Stimulated activated naive CD4-positive, alpha-beta T cell (primary cell): ENCODE results near the gene NPAS3.

Source experiments
- DNase-seq, 6 experiments: peaks; one replicate each; lab custom pipeline; 2025; lab: John Stamatoyannopoulos, UW

The NPAS3 gene

DNA sequence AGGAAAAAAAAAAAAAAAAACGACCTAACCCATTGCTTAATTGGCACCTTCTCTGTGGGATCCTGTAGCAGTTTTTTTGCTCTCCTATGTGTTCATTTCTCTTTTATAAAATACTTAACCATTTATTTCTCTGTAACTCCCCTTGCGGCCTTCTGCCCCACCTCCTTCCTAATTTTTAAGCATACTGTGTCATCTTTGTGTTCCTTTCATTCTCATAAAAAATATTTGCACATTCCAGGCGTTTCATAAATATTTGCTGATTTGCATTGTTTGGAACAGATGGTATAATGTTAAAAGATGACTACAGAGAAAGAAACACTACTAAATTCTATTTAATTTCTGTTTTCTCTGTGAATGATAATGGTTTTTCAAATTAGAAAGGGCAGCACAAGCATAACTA, 77.9 kb downstream of the NPAS3 start:
- DNase-seq: no peak

DNA sequence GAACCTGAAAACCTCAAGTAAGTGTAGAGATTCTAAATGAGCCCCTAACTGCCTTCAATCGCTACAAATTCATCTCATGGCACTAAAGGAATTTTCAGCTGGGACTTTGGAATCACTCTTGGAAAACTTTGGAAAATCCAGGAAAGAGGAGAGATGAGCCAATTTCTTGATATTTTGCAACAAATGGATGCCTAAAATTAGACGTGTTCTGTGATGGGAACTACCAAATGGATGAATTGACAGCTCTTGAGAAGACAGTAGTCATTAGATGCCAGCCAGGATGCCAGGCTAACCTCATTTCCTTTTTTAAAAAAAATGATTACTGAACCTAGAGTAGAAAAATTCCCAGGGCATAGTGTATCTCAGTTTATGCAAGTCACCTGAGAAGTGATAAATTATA, 78.3 kb downstream of the NPAS3 start:
- DNase-seq: no peak

DNA sequence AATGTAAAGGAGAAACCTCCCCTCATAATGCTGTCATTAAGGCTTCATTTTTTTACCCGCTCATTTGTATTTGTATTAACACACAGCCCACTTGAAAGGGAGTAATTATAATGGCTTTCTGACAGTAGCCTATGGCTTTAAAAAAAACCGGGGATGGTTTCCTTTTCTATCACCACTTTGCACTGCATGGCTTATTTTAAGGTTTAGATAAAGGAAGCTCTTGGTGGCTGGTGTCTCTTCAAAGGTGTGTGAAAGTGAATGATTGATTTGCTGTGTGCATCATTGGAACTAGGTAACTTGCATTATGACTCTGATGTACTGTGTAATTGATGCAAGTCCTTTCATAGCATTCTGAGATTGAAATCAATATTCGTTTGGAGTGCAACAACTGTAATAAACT, 80.7 kb downstream of the NPAS3 start:
- DNase-seq: no peak

DNA sequence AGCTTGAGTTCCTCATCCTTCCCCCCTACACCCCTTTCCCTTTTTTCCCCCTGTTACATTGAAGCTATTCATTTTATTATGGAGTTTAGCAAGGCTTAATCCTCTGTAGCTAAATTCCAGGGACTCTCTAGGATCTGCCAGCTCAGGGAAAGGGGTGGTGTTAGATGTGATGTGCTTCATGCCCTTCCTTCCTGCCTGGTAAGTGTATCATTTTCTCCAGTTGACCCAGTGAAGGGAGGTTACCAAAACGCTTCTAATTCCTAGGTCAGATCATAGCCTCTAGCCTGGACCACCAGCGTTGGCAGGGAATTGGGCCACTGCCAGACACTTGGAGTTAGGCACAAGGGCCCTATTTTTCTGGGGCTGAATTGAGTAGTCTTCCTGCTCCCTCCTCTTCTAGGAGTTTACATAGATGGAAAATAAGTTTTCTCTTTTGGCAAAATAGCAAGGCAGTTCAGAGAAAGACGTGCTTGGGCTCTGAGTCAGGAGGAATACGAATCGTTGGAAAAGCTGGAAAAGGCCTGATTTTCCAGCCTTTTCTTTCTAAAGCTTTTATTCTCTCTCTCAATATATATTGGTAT, 88.3 kb downstream of the NPAS3 start:
- DNase-seq: no peak

DNA sequence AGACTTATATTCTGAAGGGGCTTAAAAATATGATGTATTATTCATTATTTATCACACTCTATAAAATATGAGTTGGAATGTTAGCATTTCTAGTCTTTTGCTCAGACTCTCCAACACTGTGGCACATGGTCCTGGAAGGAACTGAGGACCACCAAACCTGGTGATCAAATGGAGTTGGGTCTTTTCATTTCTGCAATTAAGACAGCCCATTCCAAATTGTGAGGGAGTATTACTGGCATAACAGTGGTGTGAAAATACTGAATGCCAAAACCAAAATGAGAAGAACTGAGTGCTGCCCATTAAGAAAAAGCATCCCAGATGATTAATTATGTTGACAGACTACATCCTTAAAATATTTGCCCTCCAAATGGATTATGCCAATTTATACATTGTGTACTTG, 90.8 kb downstream of the NPAS3 start:
- no peak for DNase-seq

DNA sequence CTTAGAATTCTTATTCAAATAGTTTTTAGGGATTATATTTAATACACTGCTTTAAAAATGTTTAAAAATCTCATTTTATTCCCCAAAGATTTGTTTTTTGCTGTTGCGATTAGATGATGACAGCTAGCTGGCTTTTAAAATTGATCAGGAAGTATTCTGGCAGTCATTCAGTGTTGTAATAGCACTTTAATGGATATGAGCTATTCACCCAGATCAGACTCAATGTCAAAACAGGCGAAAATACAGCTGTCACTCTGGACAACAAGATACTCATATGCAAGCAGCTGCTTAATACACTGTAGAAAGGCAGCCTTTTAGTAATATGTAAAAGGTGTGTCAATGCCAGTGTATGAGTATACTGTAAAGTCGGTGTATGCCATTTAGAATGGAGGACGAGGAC, 91.7 kb downstream of the NPAS3 start:
- DNase-seq: no peak

DNA sequence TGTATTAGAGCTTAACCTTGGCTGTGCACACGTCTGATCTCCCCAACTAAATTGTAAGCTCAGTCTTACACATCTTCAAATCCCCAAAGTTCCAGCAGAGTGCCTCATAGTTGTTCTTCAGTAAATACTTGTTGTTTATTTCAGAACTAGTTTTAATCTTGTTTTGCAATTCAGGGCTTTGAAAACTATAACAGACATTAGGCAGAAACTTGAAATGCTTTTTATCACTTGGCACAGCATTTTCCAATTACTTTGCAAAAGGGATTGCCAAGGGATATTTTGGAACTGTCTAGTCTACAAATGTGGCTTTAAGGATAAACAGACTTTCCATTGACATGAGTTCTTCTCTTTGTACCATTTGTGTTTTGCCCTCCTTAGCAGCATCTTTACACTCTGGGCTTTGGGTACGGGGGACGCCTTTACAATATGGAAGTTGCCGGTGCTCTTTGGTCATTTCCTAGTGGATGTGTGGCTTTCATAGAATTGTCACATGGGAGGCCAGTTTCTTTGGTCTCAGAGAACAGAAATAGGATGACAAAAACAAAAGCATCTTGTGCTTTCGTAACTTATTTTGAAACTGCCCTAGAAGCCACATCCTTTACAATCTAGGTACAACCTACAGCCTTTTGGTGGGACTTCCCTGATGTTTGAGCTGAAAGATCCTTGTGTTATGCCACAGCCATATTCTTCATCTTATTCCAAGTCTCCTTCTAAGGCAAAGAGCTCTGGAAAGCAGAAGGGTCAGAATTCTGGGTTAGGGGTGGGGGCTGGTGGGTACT, 96.9 kb downstream of the NPAS3 start:
- no peak for DNase-seq

DNA sequence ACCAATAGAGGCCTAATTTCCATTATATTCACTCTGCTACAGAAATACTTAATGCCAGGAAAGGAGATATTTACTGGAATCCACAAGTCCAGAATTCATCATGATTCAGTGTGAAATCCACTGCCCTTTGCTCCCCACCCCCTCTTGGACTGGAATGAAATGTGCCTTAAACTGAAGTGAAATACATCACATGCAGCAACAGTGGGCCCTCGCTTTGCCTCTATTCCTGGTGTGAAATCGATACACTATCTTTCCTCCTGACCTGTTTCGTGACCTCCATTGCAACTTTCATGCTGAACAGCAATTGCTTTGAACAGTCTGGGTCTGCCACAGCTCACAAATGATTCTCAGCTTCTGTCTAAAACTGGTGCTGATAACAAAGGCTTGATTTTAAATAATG, 100.6 kb downstream of the NPAS3 start:
- DNase-seq: no peak

DNA sequence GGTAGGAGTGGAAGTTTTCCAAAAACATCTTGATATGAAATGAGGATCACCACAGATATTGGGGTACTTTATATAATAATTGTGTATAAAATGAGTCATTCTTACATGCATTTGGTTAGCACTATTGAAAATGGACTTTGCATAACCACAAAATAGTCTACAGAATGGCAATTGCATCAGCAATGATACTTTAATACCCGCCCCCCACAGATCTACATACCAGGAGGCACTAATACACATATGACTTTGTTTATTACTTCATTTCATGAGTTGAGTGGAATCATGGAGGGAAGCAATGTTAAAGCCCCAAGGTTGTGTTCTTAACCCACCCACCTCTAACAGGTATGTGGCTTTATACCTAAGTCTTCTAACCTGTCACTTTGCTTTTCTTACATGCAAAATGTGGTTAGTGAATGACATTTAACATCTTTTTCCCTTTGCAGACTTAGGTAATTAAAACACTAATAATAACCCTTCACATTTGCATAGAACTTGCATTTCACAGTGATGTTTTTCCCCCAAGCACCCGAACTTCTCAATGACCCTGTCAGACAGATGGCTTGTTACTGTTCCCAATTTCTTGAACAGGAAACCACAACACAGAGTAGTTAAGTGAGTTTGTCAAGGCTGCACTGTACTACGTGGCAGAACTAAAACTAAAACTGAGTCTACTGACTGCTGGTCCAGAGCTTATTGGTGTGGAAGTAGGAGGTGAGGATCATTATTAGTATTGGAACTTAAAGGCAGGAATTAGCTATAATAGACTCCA, 101.9 kb downstream of the NPAS3 start:
- DNase-seq: no peak

DNA sequence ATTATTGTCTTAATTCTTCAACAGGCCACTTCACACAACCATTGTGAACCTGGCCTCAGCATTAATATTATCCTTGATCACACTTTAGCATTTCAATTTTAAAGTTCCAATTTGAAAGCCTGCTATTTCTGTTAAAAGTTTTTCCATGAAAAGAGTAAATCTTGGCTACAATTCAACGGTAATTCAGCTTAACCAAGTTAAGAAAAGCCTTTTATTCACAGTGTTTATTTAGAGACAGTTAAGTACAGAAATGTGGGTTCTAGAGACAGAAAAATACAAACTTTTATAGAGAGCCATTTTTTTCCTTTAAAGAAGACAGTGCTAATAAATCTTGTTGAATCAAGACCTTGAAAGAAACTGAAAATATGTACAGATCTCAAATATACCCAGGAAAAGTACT, 103.9 kb downstream of the NPAS3 start:
- no peak for DNase-seq

DNA sequence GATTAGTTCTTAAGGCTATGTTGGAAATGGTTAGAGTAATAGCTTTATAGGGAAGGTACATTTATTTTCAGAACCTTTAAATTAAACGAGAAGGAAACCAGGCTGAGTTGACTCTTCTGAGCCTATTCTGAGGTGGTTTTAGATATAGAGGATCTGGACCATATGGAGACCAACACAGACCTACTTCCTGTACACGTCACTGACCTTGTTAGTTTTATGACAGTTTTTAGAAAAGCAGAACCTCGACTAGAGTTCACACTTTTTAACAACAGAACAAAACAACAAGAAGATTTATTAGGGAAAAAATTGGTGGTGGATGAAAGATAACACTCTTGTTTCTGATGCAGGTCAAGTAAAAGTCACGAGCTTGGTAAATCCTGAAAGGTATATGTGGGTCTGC, 107.1 kb downstream of the NPAS3 start:
- DNase-seq: no peak

DNA sequence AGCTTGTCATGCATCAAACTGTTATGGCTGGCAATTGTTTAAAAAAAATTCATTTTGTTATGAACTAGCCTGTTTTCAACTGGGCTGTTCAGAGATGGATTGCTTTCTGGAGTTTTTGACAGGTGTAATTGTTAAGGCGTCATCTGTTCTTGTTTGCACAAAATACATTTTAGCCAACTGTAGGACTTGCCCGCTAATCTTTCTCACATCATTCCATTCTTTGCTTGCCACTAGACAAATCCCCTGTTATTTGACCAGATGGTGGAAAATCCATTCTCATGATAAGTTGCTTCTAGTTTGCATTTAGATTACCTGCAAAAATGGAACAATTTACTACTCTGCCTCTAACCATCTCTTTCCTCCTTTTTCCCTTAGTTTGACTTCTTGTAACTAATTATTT, 114.3 kb downstream of the NPAS3 start:
- no peak for DNase-seq

DNA sequence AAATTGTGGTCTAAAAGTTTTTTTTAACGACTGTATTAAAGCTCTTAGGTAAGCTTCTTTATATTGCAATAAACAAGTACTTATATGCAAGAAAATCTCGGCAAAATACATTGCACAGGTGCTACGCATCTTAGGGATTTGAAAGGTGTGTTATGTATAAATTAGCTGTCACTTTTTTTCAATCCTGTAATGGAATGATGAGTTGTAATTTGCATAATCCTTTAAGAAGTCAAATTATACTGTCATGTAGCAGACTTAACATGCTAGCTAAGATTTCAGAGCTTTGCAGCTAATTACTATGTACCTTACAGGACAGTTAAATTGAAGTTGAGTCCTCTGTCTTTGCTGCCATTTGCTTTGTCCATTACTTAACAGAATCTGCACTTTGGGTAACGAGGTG, 117.5 kb downstream of the NPAS3 start:
- DNase-seq: no peak

DNA sequence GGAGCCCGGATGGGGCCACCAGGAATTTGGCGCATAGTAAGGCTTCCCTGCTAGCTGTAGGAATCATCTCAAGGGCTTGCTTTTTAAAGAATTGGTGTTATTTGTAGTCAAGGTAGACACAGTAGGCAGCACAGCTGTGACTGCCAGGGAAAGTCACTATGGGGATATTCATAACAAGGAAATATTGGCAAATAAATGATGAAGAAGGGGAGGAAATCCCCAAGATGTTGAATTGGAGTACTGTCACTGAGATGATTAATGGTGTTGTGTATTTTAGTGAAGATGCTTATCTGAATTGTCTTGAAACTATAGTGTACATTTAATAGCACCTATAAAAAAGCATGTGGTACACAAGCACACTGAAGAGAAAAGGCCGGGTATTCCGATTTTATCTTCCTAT, 118.9 kb downstream of the NPAS3 start:
- DNase-seq: no peak

DNA sequence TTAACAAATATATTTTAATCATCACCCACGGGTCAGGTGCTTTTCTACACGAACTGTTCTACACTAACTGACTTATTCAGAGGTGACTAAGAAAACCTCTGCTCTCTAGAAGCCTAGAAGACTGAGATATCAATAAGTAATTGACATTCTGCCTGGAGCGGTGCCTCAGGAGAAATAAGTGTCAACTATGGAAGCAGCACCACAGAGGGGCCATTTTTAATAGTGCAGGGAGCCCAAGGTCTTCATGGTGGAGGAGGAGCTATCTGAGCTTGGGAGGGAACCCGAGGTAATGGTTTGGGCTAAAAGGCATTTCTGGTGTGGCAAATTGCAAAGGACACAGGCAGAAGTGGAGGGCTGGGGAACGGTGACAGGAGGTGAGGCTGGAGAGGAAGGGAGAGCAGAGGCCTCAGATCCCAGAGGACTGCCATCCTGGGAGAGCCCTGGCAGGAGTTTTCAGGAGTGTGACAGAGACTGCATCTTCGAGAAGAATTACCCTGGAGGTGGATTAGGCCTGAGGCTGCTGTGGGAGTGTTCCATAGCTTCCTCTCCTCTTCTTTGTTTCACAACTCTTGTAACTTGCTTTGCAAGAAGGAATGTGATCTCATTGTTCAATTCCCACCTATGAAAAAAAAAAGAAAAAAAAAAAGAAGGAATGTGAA, 123.1 kb downstream of the NPAS3 start:
- no peak for DNase-seq

DNA sequence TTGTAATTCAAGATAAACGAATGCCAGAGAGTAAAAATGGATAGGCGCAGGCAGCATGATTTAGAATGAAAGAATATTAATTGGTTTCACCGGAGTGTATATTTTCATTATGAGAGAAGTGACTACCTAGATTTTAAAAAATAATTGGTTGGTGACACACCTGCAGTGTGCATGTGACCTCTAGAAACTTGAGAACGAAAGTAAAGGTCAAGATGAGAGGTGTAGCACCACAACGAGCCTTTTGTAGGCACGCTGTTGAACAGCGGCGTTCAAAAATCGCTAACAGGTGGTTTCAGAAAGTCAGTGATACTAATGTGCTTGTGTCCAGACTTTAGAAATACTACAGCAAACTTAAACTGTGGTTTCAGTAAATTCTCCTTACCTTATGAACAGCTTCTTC, 123.8 kb downstream of the NPAS3 start:
- DNase-seq: no peak

DNA sequence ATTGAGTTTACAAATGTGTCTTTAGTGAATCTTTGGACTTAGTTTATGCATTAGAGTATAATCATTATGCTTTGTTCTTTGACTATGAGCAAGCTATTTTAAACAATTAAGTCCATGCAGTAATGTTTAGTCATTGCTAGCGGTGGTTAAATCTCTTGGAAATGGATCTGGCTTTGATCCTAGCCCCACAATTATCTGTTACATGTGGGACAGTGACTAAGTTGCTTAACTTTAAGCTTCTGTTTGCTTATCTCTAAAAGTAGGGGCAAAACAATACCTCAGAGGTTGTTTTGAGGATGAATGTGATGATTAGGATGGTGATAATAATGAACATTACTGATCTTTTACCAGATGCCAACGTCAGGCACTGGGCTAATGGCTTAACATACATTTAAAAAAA, 124.2 kb downstream of the NPAS3 start:
- no peak for DNase-seq

DNA sequence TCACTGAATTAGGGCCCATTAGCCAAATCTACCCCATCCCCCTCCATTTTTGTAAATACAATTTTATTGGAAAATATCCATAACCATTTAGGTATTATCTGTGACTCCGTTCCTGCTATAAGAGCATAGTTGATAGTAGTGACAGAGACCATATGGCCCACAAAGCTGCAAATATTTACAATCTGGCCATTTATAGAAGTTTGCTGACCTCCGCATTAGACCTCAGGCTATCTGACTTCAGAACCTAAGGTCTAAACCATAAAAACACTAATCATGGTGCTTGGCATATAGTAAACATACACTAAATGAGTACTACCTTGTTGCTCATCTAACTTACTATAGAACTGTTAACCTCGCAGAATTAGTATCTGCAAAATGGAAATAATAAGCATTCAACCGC, 124.8 kb downstream of the NPAS3 start:
- DNase-seq: no peak

DNA sequence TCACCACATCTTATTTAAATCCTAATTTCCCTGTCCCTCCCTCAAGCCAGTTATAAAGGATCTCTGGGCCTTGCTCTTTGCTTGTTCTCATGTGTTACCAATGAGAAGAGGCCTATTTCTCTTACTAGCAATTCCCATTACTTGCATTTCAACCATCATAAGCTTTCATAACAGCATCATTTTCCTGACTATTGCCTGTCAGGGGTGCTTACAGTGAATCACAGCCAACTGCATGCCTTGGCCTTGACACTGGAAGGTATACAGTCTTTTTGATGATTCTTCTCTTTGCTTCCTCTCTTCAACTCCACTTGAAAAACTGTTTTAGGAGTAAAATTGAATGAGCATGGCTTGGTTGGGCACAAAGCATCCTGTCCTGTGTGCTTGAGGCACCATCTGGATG, 127.0 kb downstream of the NPAS3 start:
- no peak for DNase-seq

DNA sequence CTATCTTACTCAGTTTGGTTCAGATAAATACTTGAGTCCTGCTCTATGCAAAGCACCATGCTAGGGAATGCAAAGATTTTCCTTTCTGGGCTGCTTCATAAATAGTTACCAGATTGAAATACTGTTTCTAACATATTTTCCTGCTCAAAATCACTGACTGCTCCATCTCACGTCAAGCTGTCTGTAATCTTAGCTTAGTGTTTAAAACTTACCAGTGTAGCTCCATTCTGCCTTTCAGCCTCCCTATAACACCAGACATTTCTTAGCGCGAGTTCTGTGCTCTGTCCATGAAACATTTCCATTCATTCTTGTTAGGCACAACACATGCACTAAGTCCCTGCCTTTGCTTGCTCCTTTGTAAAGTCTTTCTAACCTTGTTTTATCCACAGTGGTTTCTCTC, 129.4 kb downstream of the NPAS3 start:
- no peak for DNase-seq

DNA sequence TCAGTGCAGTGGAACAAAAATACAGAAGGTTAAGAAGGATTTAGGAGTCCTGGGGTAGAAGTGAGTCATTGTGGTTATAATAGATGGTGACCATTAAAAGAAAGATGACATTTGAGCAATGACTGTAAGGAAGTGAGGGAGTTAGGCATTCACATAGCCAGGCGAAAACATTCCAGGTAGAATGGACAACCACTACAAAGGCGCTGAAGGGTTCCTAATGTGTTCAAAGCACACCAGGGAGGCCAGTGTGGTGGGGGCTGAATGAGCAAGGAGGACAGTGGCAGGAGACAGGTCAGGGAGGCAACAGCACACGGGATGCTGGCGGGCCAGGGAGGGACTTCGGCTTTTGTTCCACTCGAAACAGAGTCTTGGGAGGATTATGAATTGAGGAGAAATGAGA, 129.9 kb downstream of the NPAS3 start:
- DNase-seq: no peak

DNA sequence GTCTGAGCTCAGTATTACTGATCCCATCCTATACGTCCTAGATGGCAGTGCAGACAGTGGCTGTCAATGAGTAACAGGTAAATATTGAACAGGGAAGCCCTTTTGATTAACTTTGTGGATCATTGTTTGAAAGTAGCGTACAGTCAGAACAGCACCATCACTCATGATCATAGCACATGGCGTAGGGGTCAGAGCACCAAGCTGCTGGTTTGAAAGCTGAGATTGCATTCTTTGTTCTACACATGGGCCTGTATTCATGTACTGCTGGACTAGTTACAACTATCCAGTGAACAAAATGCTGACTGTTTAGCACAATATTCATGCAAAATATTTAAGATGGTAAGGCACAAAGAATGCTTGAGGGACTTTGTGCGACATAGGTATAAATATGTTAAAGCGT, 131.8 kb downstream of the NPAS3 start:
- DNase-seq: no peak

DNA sequence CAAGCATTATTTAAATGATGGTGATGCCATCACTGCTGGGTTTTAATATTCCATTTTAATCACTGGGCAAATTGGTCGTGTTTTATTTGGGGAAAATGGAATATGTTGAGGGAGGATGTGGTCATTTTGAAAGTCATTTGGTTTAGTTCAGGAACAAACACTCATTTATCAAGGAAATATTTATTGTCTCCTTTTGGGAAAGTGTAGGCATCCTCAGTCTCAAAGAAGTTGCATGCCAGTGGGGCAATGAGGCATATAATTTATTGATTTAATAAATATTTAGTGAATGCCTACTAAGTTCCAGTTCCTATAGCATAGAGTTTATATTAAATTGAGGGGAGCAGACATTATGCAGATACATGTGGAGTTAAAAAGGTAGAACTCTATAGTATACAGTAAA, 134.3 kb downstream of the NPAS3 start:
- DNase-seq: no peak
